DND-41 (cell line): Measurements from ENCODE around the gene KLHL42.

Source experiments
- ATAC-seq: fragments of 200-7000 bp; cut with Tn5 transposase; 3 replicates; pipeline ENCODE4 v1.9.1; 2021; ENCODE audit warnings: low read depth; ENCODE audit not compliant: insufficient read depth
- DNase-seq: peaks from one replicate; pipeline ENCODE4 v3.0.0-alpha.2; 2020
- H2AFZ ChIP-seq: 2 replicates; pipeline ENCODE4 v1.6.0; 2012; ENCODE audit warnings: low read depth, low read length
- H3K27ac ChIP-seq: 2 replicates; pipeline ENCODE4 v1.5.1; 2012; ENCODE audit warnings: low read length, inconsistent platforms
- H3K27me3 ChIP-seq: fragments of 200-600 bp; sonication (generic); 2 replicates; pipeline ENCODE4 v1.6.0; 2012; ENCODE audit warnings: low read length, mild to moderate bottlenecking, inconsistent platforms; ENCODE audit not compliant: insufficient read depth, poor library complexity
- H3K36me3 ChIP-seq: 2 replicates; pipeline ENCODE4 v1.5.1; 2012; ENCODE audit warnings: low read length, inconsistent platforms; ENCODE audit not compliant: insufficient read depth
- H3K4me1 ChIP-seq: 2 replicates; pipeline ENCODE4 v1.5.1; 2012; ENCODE audit warnings: mild to moderate bottlenecking, low read length; ENCODE audit not compliant: insufficient read depth
- H3K4me2 ChIP-seq: 2 replicates; pipeline ENCODE4 v1.6.0; 2012; ENCODE audit warnings: mild to moderate bottlenecking, moderate library complexity, low read length, inconsistent platforms; ENCODE audit not compliant: insufficient read depth
- H3K4me3 ChIP-seq, 2 experiments: fragments of 200-600 bp in 1 of 2; shearing (Covaris generic) in 1 of 2; 2 replicates each; pipeline ENCODE4 v1.5.1; 2012 to 2016; ENCODE audit warnings: inconsistent platforms in 2 of 2, low read length in 2 of 2, mild to moderate bottlenecking in 2 of 2, low read depth in 1 of 2, moderate library complexity in 1 of 2
- H3K79me2 ChIP-seq: 2 replicates; pipeline ENCODE4 v1.6.0; 2012; ENCODE audit warnings: low read length, inconsistent platforms; ENCODE audit not compliant: insufficient read depth
- H3K9ac ChIP-seq: 2 replicates; pipeline ENCODE4 v1.6.0; 2012; ENCODE audit warnings: low read depth, mild to moderate bottlenecking, inconsistent platforms, low read length, moderate library complexity
- H3K9me3 ChIP-seq: 2 replicates; pipeline ENCODE4 v1.5.1; 2012; ENCODE audit warnings: low read length, moderate library complexity, mild to moderate bottlenecking, inconsistent platforms; ENCODE audit not compliant: insufficient read depth, severe bottlenecking
- H4K20me1 ChIP-seq: 2 replicates; pipeline ENCODE4 v1.6.0; 2012; ENCODE audit warnings: low read length; ENCODE audit not compliant: insufficient read depth
- EZH2 ChIP-seq: IDR thresholded peaks from 3 replicates; pipeline ENCODE4 v1.6.1; 2012; ENCODE audit warnings: borderline replicate concordance, low read depth, mild to moderate bottlenecking, moderate library complexity, low read length, inconsistent platforms; ENCODE audit not compliant: severe bottlenecking
- TF ChIP-seq, protein P1 (sequence below): IDR thresholded peaks from 2 replicates; pipeline ENCODE4 v1.5.1; 2012; ENCODE audit warnings: borderline replicate concordance, low read length, moderate library complexity, mild to moderate bottlenecking; ENCODE audit not compliant: poor library complexity, severe bottlenecking; ENCODE audit errors: extremely low read depth

The KLHL42 gene

GRCh38 chr12:27756670-27757195 is 23.3 kb upstream of the KLHL42 start:
- Histone ChIP-seq H3K4me2 (no peak overlapping the region), H3K79me2 (peaks cover 3% of the 10 kb centered on the region; the same call in 1 of the 2 replicates), H4K20me1 (no peaks in the 10 kb centered on the region), H3K4me1 (no peaks in the 10 kb centered on the region; the same call in 1 of the 2 replicates), H3K9me3 (no peaks in the 10 kb centered on the region), H3K27ac (no peak overlapping the region), H3K36me3 (peaks cover 30% of the 10 kb centered on the region), H3K4me3 (no peak overlapping the region), H3K9ac (no peak overlapping the region), H3K27me3 (no peaks in the 10 kb centered on the region), H2AFZ (no peak overlapping the region)
- ATAC-seq (no peak), DNase-seq (no peak)
- TF ChIP-seq EZH2: no peak
- TF ChIP-seq, protein P1, sequence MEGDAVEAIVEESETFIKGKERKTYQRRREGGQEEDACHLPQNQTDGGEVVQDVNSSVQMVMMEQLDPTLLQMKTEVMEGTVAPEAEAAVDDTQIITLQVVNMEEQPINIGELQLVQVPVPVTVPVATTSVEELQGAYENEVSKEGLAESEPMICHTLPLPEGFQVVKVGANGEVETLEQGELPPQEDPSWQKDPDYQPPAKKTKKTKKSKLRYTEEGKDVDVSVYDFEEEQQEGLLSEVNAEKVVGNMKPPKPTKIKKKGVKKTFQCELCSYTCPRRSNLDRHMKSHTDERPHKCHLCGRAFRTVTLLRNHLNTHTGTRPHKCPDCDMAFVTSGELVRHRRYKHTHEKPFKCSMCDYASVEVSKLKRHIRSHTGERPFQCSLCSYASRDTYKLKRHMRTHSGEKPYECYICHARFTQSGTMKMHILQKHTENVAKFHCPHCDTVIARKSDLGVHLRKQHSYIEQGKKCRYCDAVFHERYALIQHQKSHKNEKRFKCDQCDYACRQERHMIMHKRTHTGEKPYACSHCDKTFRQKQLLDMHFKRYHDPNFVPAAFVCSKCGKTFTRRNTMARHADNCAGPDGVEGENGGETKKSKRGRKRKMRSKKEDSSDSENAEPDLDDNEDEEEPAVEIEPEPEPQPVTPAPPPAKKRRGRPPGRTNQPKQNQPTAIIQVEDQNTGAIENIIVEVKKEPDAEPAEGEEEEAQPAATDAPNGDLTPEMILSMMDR: no peak

DNA sequence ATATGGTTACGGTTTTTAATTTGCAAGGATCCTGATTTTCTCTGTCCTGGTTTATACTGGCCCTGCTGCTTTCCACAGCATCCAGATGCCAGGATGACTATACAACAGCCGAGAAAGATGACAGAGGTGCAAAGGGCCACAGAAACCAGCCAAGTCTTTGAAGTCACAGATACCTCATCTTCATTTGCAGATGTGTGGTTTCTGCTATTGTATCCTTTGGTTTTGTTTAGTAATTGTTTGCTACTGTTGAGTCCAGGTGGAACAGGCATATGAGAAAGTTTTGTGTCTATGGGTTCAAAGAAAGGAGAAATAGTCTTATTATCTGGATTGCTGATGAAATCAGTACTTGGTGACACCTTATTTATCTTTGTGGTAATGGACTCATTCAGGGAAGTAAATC is 17.3 kb upstream of the KLHL42 start:
- Histone ChIP-seq H3K4me2 (no peak overlapping the region), H3K27me3 (no peaks in the 10 kb centered on the region), H3K79me2 (no peaks in the 10 kb centered on the region), H4K20me1 (no peaks in the 10 kb centered on the region), H3K4me3 (no peak overlapping the region), H2AFZ (no peak overlapping the region), H3K9me3 (no peaks in the 10 kb centered on the region), H3K4me1 (peaks cover 7% of the 10 kb centered on the region), H3K9ac (no peak overlapping the region), H3K36me3 (no peaks in the 10 kb centered on the region; the same call in 1 of the 2 replicates), H3K27ac (no peak overlapping the region)
- DNase-seq (peak; percentile 53), ATAC-seq (peak; percentile 94)
- TF ChIP-seq, protein P1: no peak

- peaks cover 7% of the 10 kb centered on the region for H3K4me1 ChIP-seq
- H3K79me2 ChIP-seq: no peaks in the 10 kb centered on the region
- no peak overlapping the region for H2AFZ ChIP-seq
- H3K9ac ChIP-seq: no peak overlapping the region
- no peak overlapping the region for H3K4me3 ChIP-seq
- no peak for TF ChIP-seq EZH2
- TF ChIP-seq, protein P1: no peak
- ATAC-seq (no peak), DNase-seq (no peak)
- no peak overlapping the region for H3K4me2 ChIP-seq
- H3K27me3 ChIP-seq: no peaks in the 10 kb centered on the region
- H3K9me3 ChIP-seq: no peaks in the 10 kb centered on the region
- H3K36me3 ChIP-seq: no peaks in the 10 kb centered on the region
- no peaks in the 10 kb centered on the region for H4K20me1 ChIP-seq
- H3K27ac ChIP-seq: no peak overlapping the region
Measured at GRCh38 chr12:27766587-27766986, 13.4 kb upstream of the KLHL42 start.
